HEK293 (cell line): ENCODE results near the gene ARL3.
A peak's percentile ranks its signal among the peaks of the same experiment; 100 is the strongest.

ENCODE experiments used
- CTCF ChIA-PET: fragments of 350-600 bp; formaldehyde crosslinking; extraction: SDS; loops from one replicate; lab custom pipeline; 2021; ENCODE audit warnings: antibody characterized with exemption; lab: Yijun Ruan, JAX
- POLR2A ChIA-PET: fragments of 300-600 bp; formaldehyde crosslinking; extraction: SDS; loops from one replicate; lab custom pipeline; 2020; ENCODE audit warnings: antibody characterized with exemption, inconsistent platforms; lab: Yijun Ruan, JAX
- H3K27ac ChIP-seq: fragments of 200-500 bp; sonication (Bioruptor generic); 2 replicates; pipeline ENCODE4 v1.5.1; 2014; ENCODE audit warnings: low read depth, low read length, control low read depth, inconsistent platforms; ENCODE audit errors: extremely low read depth
- H3K36me3 ChIP-seq, 2 experiments: fragments of 200-500 bp in 1 of 2; sonication (Bioruptor generic) in 1 of 2; 1 replicate in 1 of 2; 2 replicates in 1 of 2; pipeline ENCODE4 v1.5.1; 2014 to 2017; ENCODE audit warnings: inconsistent platforms in 2 of 2, low read length in 2 of 2; ENCODE audit not compliant: control insufficient read depth in 2 of 2, insufficient read depth in 1 of 2
- H3K4me1 ChIP-seq: fragments of 200-500 bp; sonication (Bioruptor generic); 2 replicates; pipeline ENCODE4 v1.5.1; 2014; ENCODE audit warnings: mild to moderate bottlenecking, low read length, inconsistent platforms; ENCODE audit not compliant: control insufficient read depth, insufficient read depth
- H3K4me3 ChIP-seq: 2 replicates; pipeline ENCODE4 v1.5.1; 2011; ENCODE audit warnings: low read depth, mild to moderate bottlenecking, control low read depth, low read length, moderate library complexity
- H3K9me3 ChIP-seq: fragments of 200-500 bp; sonication (Bioruptor generic); 2 replicates; pipeline ENCODE4 v1.5.1; 2014; ENCODE audit warnings: low read depth, low read length, inconsistent platforms; ENCODE audit not compliant: control insufficient read depth, insufficient read depth
- GLI4 ChIP-seq: fragments of 450-650 bp; formaldehyde crosslinking; IDR thresholded peaks from 2 replicates; pipeline ENCODE4 v1.5.1; 2016; ENCODE audit warnings: missing biosample characterization, missing genetic modification characterization
- MZF1 ChIP-seq: fragments of 450-650 bp; formaldehyde crosslinking; IDR thresholded peaks from 2 replicates; pipeline ENCODE4 v1.5.1; 2017; ENCODE audit warnings: missing biosample characterization, missing genetic modification characterization, borderline replicate concordance
- PBX3 ChIP-seq: sonication (generic); formaldehyde crosslinking; IDR thresholded peaks from 2 replicates; pipeline ENCODE4 v1.8.1; 2022; ENCODE audit warnings: mild to moderate bottlenecking, moderate library complexity, missing genetic modification reagents
- PRDM1 ChIP-seq: fragments of 450-650 bp; formaldehyde crosslinking; IDR thresholded peaks from 2 replicates; pipeline ENCODE4; 2016; ENCODE audit warnings: missing biosample characterization, missing genetic modification characterization
- RBAK ChIP-seq: fragments of 450-650 bp; formaldehyde crosslinking; IDR thresholded peaks from 2 replicates; pipeline ENCODE4 v1.5.1; 2016; ENCODE audit warnings: missing biosample characterization, missing genetic modification characterization
- ZBTB17 ChIP-seq: fragments of 450-650 bp; formaldehyde crosslinking; IDR thresholded peaks from 2 replicates; pipeline ENCODE4 v1.5.1; 2016; ENCODE audit warnings: missing biosample characterization, missing genetic modification characterization
- ZBTB44 ChIP-seq: fragments of 450-650 bp; IDR thresholded peaks from 2 replicates; pipeline ENCODE4 v1.5.1; 2018; ENCODE audit warnings: missing biosample characterization, mild to moderate bottlenecking, missing genetic modification characterization
- ZEB2 ChIP-seq: fragments of 450-650 bp; formaldehyde crosslinking; IDR thresholded peaks from 2 replicates; pipeline ENCODE4 v1.5.1; 2016; ENCODE audit warnings: missing biosample characterization, missing genetic modification characterization
- ZFP37 ChIP-seq: fragments of 450-650 bp; formaldehyde crosslinking; IDR thresholded peaks from 2 replicates; pipeline ENCODE4 v1.5.1; 2016; ENCODE audit warnings: missing biosample characterization, missing genetic modification characterization
- ZFP41 ChIP-seq: fragments of 450-650 bp; formaldehyde crosslinking; IDR thresholded peaks from 2 replicates; pipeline ENCODE4 v1.5.1; 2016; ENCODE audit warnings: missing biosample characterization, missing genetic modification characterization, borderline replicate concordance
- ZIC2 ChIP-seq: fragments of 450-650 bp; formaldehyde crosslinking; IDR thresholded peaks from 2 replicates; pipeline ENCODE4 v1.5.1; 2016; ENCODE audit warnings: missing biosample characterization, missing genetic modification characterization
- ZNF133 ChIP-seq: fragments of 450-650 bp; formaldehyde crosslinking; IDR thresholded peaks from 2 replicates; pipeline ENCODE4 v1.5.1; 2016; ENCODE audit warnings: missing biosample characterization, missing genetic modification characterization
- ZNF140 ChIP-seq: fragments of 450-650 bp; formaldehyde crosslinking; IDR thresholded peaks from 2 replicates; pipeline ENCODE4 v1.5.1; 2016; ENCODE audit warnings: missing biosample characterization, missing genetic modification characterization
- ZNF146 ChIP-seq: fragments of 450-650 bp; formaldehyde crosslinking; IDR thresholded peaks from 2 replicates; pipeline ENCODE4 v1.5.1; 2016; ENCODE audit warnings: missing biosample characterization, missing genetic modification characterization
- ZNF16 ChIP-seq: fragments of 450-650 bp; formaldehyde crosslinking; IDR thresholded peaks from 2 replicates; pipeline ENCODE4 v1.5.1; 2016; ENCODE audit warnings: low read depth, missing biosample characterization, missing genetic modification characterization
- ZNF174 ChIP-seq: fragments of 450-650 bp; formaldehyde crosslinking; IDR thresholded peaks from 2 replicates; pipeline ENCODE4 v1.5.0; 2017; ENCODE audit warnings: missing biosample characterization, mild to moderate bottlenecking, missing genetic modification characterization
- ZNF2 ChIP-seq: fragments of 450-650 bp; formaldehyde crosslinking; IDR thresholded peaks from 2 replicates; pipeline ENCODE4 v1.5.1; 2016; ENCODE audit warnings: missing biosample characterization, missing genetic modification characterization
- ZNF280D ChIP-seq: fragments of 450-650 bp; formaldehyde crosslinking; IDR thresholded peaks from 2 replicates; pipeline ENCODE4 v1.5.1; 2016; ENCODE audit warnings: missing biosample characterization, missing genetic modification characterization
- ZNF302 ChIP-seq: fragments of 450-650 bp; formaldehyde crosslinking; IDR thresholded peaks from 2 replicates; pipeline ENCODE4 v1.5.1; 2016; ENCODE audit warnings: missing biosample characterization, missing genetic modification characterization, low read depth
- ZNF404 ChIP-seq: fragments of 450-650 bp; formaldehyde crosslinking; IDR thresholded peaks from 2 replicates; pipeline ENCODE4 v1.5.1; 2017; ENCODE audit warnings: missing biosample characterization, missing genetic modification characterization
- ZNF561 ChIP-seq: fragments of 450-650 bp; IDR thresholded peaks from 2 replicates; pipeline ENCODE4 v1.5.1; 2018; ENCODE audit warnings: missing biosample characterization, missing genetic modification characterization, borderline replicate concordance
- ZNF580 ChIP-seq: fragments of 450-650 bp; formaldehyde crosslinking; IDR thresholded peaks from 2 replicates; pipeline ENCODE4 v1.5.1; 2016; ENCODE audit warnings: missing biosample characterization, missing genetic modification characterization
- ZNF629 ChIP-seq: fragments of 450-650 bp; formaldehyde crosslinking; IDR thresholded peaks from 2 replicates; pipeline ENCODE4 v1.5.1; 2017; ENCODE audit warnings: missing biosample characterization, missing genetic modification characterization
- ZNF664 ChIP-seq: fragments of 450-650 bp; formaldehyde crosslinking; IDR thresholded peaks from 2 replicates; pipeline ENCODE4 v1.5.1; 2016; ENCODE audit warnings: missing biosample characterization, missing genetic modification characterization
- ZNF704 ChIP-seq: fragments of 450-650 bp; formaldehyde crosslinking; IDR thresholded peaks from 2 replicates; pipeline ENCODE4 v1.5.1; 2016; ENCODE audit warnings: missing biosample characterization, missing genetic modification characterization
- ZNF768 ChIP-seq: fragments of 450-650 bp; formaldehyde crosslinking; IDR thresholded peaks from 2 replicates; pipeline ENCODE4 v1.5.1; 2018; ENCODE audit warnings: missing biosample characterization, mild to moderate bottlenecking, missing genetic modification characterization

The ARL3 gene

DNA sequence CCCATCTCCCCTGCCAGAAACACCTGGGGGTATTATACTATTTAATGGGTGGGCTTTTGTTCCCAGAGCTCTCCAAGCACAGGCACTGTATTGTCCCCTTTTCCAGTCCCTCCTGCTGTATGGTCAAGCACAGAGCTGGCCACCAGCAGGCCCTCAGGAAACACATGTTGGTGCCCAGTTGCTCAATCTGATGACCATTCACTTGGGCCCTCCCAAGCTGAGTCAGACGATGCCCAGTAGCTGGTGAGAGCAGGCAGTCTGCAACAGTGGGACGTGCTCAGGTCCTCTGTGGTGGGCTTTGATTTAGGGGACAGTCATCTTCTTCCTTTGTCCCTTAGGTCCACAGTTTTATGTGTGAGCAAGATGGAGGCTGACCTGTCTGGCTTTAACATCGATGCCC is 12.1 kb upstream of the ARL3 start:
- H3K4me3 ChIP-seq = no peak overlapping the region
- H3K9me3 ChIP-seq = no peaks in the 10 kb centered on the region
- POLR2A ChIA-PET = interaction anchor here (0.5 to 1.0 kb wide), 2 partner anchors 51 to 641 kb away, joined by 3 to 4 read pairs; no protein-coding TSS in a partner anchor
- TF ChIP-seq ZNF768 (tag by site-specific recombination) (no peak), ZNF404 (no peak), ZNF133 (tag by site-specific recombination) (no peak), ZNF2 (tag by site-specific recombination) (no peak), ZFP41 (tag by site-specific recombination) (no peak), ZNF140 (tag by site-specific recombination) (no peak), ZBTB17 (tag by site-specific recombination) (no peak), ZNF561 (tag by site-specific recombination) (no peak), ZFP37 (no peak), MZF1 (tag by site-specific recombination) (no peak), ZNF174 (tag by site-specific recombination) (no peak), ZNF629 (tag by site-specific recombination) (no peak), GLI4 (tag by site-specific recombination) (no peak)
- TF ChIP-seq, all 188 proteins: peak for 0
- Histone ChIP-seq H3K27ac (no peak overlapping the region), H3K4me1 (peaks cover 4% of the 10 kb centered on the region; the same call in 1 of the 2 replicates), H3K36me3 (peaks cover 22 to 75% of the 10 kb centered on the region in 2 experiments)
- CTCF ChIA-PET = interaction anchor here (0.5 to 1.2 kb wide), 5 partner anchors 10 to 370 kb away, joined by 3 to 6 read pairs (median 3); no protein-coding TSS in a partner anchor

DNA sequence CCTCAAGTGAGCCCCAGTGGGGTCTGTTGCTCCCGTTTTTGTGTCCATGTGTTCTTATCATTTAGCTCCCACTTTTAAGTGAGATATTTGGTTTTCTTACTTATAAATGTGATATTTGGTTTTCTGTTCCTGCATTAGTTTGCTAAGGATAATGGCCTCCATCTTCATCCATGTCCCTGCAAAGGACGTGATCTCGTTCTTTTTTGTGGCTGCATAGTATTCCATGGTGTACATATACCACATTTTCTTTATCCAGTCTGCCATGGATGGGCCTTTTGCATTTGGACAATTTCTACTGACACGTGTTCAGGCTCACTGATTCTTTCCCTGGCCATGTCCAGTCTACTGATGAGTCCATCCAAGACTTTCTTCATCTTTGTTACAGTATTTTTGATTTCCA is 9.8 kb upstream of the ARL3 start:
- peaks cover 4% of the 10 kb centered on the region; the same call in 1 of the 2 replicates for H3K4me1 ChIP-seq
- TF ChIP-seq ZNF704 (tag by site-specific recombination) = no peak
- no peak for TF ChIP-seq ZEB2 (tag by site-specific recombination)
- TF ChIP-seq ZNF664 (tag by site-specific recombination) = 0 out of 2 replicates have a peak, but pooled peaks have one; percentile 30
- no peak for TF ChIP-seq ZNF16 (tag by site-specific recombination)
- TF ChIP-seq ZNF302 (tag by site-specific recombination) = no peak
- TF ChIP-seq ZNF146 (tag by site-specific recombination) = peak; percentile 99
- TF ChIP-seq ZIC2 (tag by site-specific recombination) = no peak
- TF ChIP-seq ZBTB44 = no peak
- TF ChIP-seq ZNF580 = peak; percentile 83
- TF ChIP-seq PRDM1 (tag by site-specific recombination) = no peak
- TF ChIP-seq ZNF280D (tag by site-specific recombination) = peak; percentile 72; the same call in 1 of the 2 replicates
- TF ChIP-seq PBX3 = no peak
- no peak for TF ChIP-seq RBAK (tag by site-specific recombination)
- no peak overlapping the region for H3K4me3 ChIP-seq
- POLR2A ChIA-PET = no interaction called here
- H3K36me3 ChIP-seq = peaks cover 17 to 56% of the 10 kb centered on the region in 2 experiments
- H3K9me3 ChIP-seq = no peaks in the 10 kb centered on the region
- CTCF ChIA-PET = interaction anchor here (0.6 kb wide), 1 partner anchor 38 kb away, joined by 3 read pairs; no protein-coding TSS in a partner anchor
- no peak overlapping the region for H3K27ac ChIP-seq
